ENCODE data around the gene ATP6V0C.

GRCh38 chr16:2466667-2467527 lies 46.9 kb upstream of the ATP6V0C start:
- no peak for TF ChIP-seq POLR2AphosphoS5 (IDR thresholded peaks at IDR 0.05)
- TF ChIP-seq, protein P1, sequence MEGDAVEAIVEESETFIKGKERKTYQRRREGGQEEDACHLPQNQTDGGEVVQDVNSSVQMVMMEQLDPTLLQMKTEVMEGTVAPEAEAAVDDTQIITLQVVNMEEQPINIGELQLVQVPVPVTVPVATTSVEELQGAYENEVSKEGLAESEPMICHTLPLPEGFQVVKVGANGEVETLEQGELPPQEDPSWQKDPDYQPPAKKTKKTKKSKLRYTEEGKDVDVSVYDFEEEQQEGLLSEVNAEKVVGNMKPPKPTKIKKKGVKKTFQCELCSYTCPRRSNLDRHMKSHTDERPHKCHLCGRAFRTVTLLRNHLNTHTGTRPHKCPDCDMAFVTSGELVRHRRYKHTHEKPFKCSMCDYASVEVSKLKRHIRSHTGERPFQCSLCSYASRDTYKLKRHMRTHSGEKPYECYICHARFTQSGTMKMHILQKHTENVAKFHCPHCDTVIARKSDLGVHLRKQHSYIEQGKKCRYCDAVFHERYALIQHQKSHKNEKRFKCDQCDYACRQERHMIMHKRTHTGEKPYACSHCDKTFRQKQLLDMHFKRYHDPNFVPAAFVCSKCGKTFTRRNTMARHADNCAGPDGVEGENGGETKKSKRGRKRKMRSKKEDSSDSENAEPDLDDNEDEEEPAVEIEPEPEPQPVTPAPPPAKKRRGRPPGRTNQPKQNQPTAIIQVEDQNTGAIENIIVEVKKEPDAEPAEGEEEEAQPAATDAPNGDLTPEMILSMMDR (IDR thresholded peaks at IDR 0.05): no peak

All from prostate gland (tissue), 2 donors.